H9 (cell line): ENCODE measurements around the gene ARID2. TPM values are rescaled to one million over a fixed set of nuclear protein-coding genes. Genes with fewer than 3 reads are reported as not detected.

Experiments
- DNase-seq: peaks from one replicate; pipeline ENCODE4 v3.0.0-alpha.2; 2017
- H2AFZ ChIP-seq: one replicate; pipeline ENCODE4 v1.6.1; 2013; ENCODE audit warnings: mild to moderate bottlenecking, low read length, control low read depth, moderate library complexity
- H2AK5ac ChIP-seq: 2 replicates; pipeline ENCODE4 v1.6.1; 2013; ENCODE audit warnings: low read length, control low read depth, mixed read lengths; ENCODE audit not compliant: insufficient read length
- H2BK120ac ChIP-seq: one replicate; pipeline ENCODE4 v1.6.1; 2013; ENCODE audit warnings: low read depth, mild to moderate bottlenecking, low read length, control low read depth, inconsistent platforms; ENCODE audit not compliant: poor library complexity, severe bottlenecking
- H2BK12ac ChIP-seq: 2 replicates; pipeline ENCODE4 v1.6.1; 2013; ENCODE audit warnings: low read length, control low read depth, mixed read lengths, low read depth; ENCODE audit not compliant: insufficient read length
- H2BK15ac ChIP-seq: 2 replicates; pipeline ENCODE4 v1.6.1; 2013; ENCODE audit warnings: low read depth, low read length, control low read depth
- H2BK20ac ChIP-seq: one replicate; pipeline ENCODE4 v1.6.1; 2013; ENCODE audit warnings: low read depth, mild to moderate bottlenecking, low read length, control low read depth, inconsistent platforms; ENCODE audit not compliant: poor library complexity, severe bottlenecking
- H2BK5ac ChIP-seq: 2 replicates; pipeline ENCODE4 v1.6.1; 2013; ENCODE audit warnings: low read length, control low read depth, mixed read lengths; ENCODE audit not compliant: insufficient read length
- H3K14ac ChIP-seq: 2 replicates; pipeline ENCODE4 v1.6.1; 2013; ENCODE audit warnings: low read length, control low read depth; ENCODE audit not compliant: insufficient read depth
- H3K18ac ChIP-seq: 2 replicates; pipeline ENCODE4 v1.6.1; 2013; ENCODE audit warnings: low read depth, mild to moderate bottlenecking, mixed read lengths, low read length, control low read depth; ENCODE audit not compliant: insufficient read length
- H3K23ac ChIP-seq: 2 replicates; pipeline ENCODE4 v1.6.1; 2013; ENCODE audit warnings: low read length, control low read depth, mixed read lengths, low read depth; ENCODE audit not compliant: insufficient read length
- H3K23me2 ChIP-seq: 2 replicates; pipeline ENCODE4 v1.6.1; 2013; ENCODE audit warnings: low read depth, mild to moderate bottlenecking, mixed read lengths, low read length, control low read depth; ENCODE audit not compliant: insufficient read length, poor library complexity, severe bottlenecking
- H3K27ac ChIP-seq: 2 replicates; pipeline ENCODE4 v1.5.1; 2013; ENCODE audit warnings: low read length, control low read depth, mixed read lengths, low read depth; ENCODE audit not compliant: insufficient read length
- H3K27me3 ChIP-seq: 2 replicates; pipeline ENCODE4 v1.6.1; 2013; ENCODE audit warnings: low read length, control low read depth, inconsistent platforms; ENCODE audit not compliant: insufficient read depth
- H3K4ac ChIP-seq: 2 replicates; pipeline ENCODE4 v1.6.1; 2013; ENCODE audit warnings: low read depth, mild to moderate bottlenecking, control low read depth, inconsistent platforms, low read length, moderate library complexity
- H3K4me1 ChIP-seq: 2 replicates; pipeline ENCODE4 v1.6.1; 2013; ENCODE audit warnings: low read length, control low read depth, inconsistent platforms; ENCODE audit not compliant: insufficient read depth
- H3K4me2 ChIP-seq: 2 replicates; pipeline ENCODE4 v1.6.1; 2013; ENCODE audit warnings: low read length, control low read depth, mixed read lengths; ENCODE audit not compliant: insufficient read length, insufficient read depth
- H3K56ac ChIP-seq: 2 replicates; pipeline ENCODE4 v1.6.1; 2013; ENCODE audit warnings: low read depth, mild to moderate bottlenecking, mixed read lengths, low read length, control low read depth; ENCODE audit not compliant: insufficient read length
- H3K79me1 ChIP-seq: 2 replicates; pipeline ENCODE4 v1.6.1; 2013; ENCODE audit warnings: low read depth, mild to moderate bottlenecking, moderate library complexity, low read length, control low read depth, inconsistent platforms; ENCODE audit not compliant: insufficient read depth, poor library complexity, severe bottlenecking
- H3K79me2 ChIP-seq: 2 replicates; pipeline ENCODE4 v1.6.1; 2013; ENCODE audit warnings: low read length, control low read depth, inconsistent platforms; ENCODE audit not compliant: insufficient read depth
- H3K9ac ChIP-seq: 2 replicates; pipeline ENCODE4 v1.6.1; 2013; ENCODE audit warnings: low read length, control low read depth, mixed read lengths; ENCODE audit not compliant: insufficient read length; ENCODE audit errors: extremely low read depth
- H3K9me3 ChIP-seq: one replicate; pipeline ENCODE4 v1.6.1; 2013; ENCODE audit warnings: low read depth, low read length, inconsistent platforms; ENCODE audit not compliant: control insufficient read depth
- H3T11ph ChIP-seq: one replicate; pipeline ENCODE4 v1.6.1; 2013; ENCODE audit warnings: mild to moderate bottlenecking, low read length, control low read depth, inconsistent platforms
- H4K20me1 ChIP-seq: one replicate; pipeline ENCODE4 v1.6.1; 2013; ENCODE audit not compliant: control insufficient read depth, insufficient read length, insufficient read depth
- H4K5ac ChIP-seq: 2 replicates; pipeline ENCODE4 v1.6.1; 2013; ENCODE audit warnings: low read depth, mild to moderate bottlenecking, mixed read lengths, low read length, control low read depth; ENCODE audit not compliant: insufficient read length
- H4K8ac ChIP-seq: replicated peaks from 2 replicates; pipeline ENCODE4 v1.6.1; 2013; ENCODE audit warnings: low read length, control low read depth, mixed read lengths, low read depth; ENCODE audit not compliant: insufficient read length
- H4K91ac ChIP-seq: 2 replicates; pipeline ENCODE4 v1.6.1; 2013; ENCODE audit warnings: low read depth, mild to moderate bottlenecking, moderate library complexity, mixed read lengths, low read length, control low read depth; ENCODE audit not compliant: insufficient read length
- H3K27ac Mint-ChIP-seq, 3 experiments: 2 replicates in 2 of 3; 3 replicates in 1 of 3; pipeline ENCODE4 v1.8.0; 2020 to 2021; ENCODE audit warnings: mixed read lengths in 3 of 3, mild to moderate bottlenecking in 1 of 3, moderate library complexity in 1 of 3
- H3K27me3 Mint-ChIP-seq: 2 replicates; pipeline ENCODE4 v1.8.0; 2021; ENCODE audit warnings: low read depth, mild to moderate bottlenecking, moderate library complexity, mixed read lengths
- H3K36me3 Mint-ChIP-seq, 3 experiments: 2 replicates in 2 of 3; 3 replicates in 1 of 3; pipeline ENCODE4 v1.8.0; 2020 to 2021; ENCODE audit warnings: low read depth in 3 of 3, mixed read lengths in 3 of 3; ENCODE audit not compliant: insufficient read depth in 1 of 3
- H3K4me1 Mint-ChIP-seq, 2 experiments: 2 replicates each; pipeline ENCODE4 v1.8.0; 2020; ENCODE audit warnings: mixed read lengths in 2 of 2
- H3K4me3 Mint-ChIP-seq, 2 experiments: 2 replicates in 1 of 2; 3 replicates in 1 of 2; pipeline ENCODE4 v1.8.0; 2020 to 2021; ENCODE audit warnings: mild to moderate bottlenecking in 2 of 2, mixed read lengths in 2 of 2, moderate library complexity in 1 of 2
- H3K9me3 Mint-ChIP-seq, 2 experiments: 2 replicates in 1 of 2; 3 replicates in 1 of 2; pipeline ENCODE4 v1.8.0; 2020; ENCODE audit warnings: mild to moderate bottlenecking in 2 of 2, mixed read lengths in 2 of 2, moderate library complexity in 1 of 2
- WGBS: extraction: QIAGEN DNeasy Blood & Tissue Kit; methylation state at CpG from one replicate; pipeline ENCODE4 v1.1.7; 2013; ENCODE audit warnings: missing lambda C conversion rate, low lambda C conversion rate, mixed read lengths; ENCODE audit not compliant: insufficient read length; ENCODE audit errors: extremely low coverage; 5-methylcytosine and 5-hydroxymethylcytosine counted together
- total RNA-seq: library from RNA; stranded (reverse); gene quantifications from 2 replicates; pipeline ENCODE4 v1.2.1, GENCODE V29; 2021
- TF ChIP-seq, protein P1 (sequence below): fragments of 200-600 bp; sonication (generic); conservative IDR thresholded peaks from 3 replicates; pipeline ENCODE4 v1.8.0; 2021; ENCODE audit warnings: antibody characterized with exemption, mild to moderate bottlenecking

The ARID2 gene
- total RNA-seq, 1 experiment from 2014 or later = 63.8 TPM

DNA sequence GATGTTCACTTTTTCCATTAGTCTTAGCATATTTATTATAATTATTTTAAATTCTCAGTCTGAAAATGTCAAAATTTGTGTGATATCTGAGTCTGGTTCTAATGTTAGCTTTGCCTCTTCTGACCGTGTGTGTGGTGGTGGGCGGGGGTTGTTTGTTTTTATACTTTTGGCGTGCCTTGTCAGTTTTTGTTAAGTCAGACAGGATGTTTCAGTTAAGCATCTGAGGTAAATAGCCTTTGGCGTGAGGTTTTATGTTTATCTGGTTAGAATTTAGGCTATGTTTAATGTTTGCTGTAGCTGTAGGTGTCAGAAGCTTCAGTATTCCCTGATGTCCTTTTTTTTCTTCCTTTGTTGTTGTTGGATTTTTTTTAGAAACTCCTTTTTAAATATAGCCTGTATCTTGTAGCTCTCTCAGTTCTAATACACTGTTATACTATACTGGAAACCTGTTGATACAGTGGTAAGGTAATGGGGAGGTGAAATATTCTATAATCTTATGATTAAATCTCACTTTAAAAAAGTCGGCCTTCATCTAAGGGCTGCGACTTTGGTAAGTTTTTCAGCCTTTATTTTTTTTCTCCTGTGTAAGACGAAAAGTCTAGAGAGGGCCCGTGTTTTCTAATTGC is 149.2 kb downstream of the ARID2 start:
- no peak overlapping the region for H3K14ac ChIP-seq
- H3K27me3 ChIP-seq = no peaks in the 10 kb centered on the region
- H2BK12ac ChIP-seq = no peak overlapping the region
- no peak overlapping the region for H2BK120ac ChIP-seq
- no peak overlapping the region for H3K4me2 ChIP-seq
- DNase-seq = no peak
- H3K27ac ChIP-seq = no peak overlapping the region
- no peak overlapping the region for H3K4me3 Mint-ChIP-seq
- H2BK5ac ChIP-seq = no peak overlapping the region
- no peak overlapping the region for H2BK15ac ChIP-seq
- no peaks in the 10 kb centered on the region for H3K27me3 Mint-ChIP-seq
- peaks cover 11 to 16% of the 10 kb centered on the region in 2 experiments for H3K4me1 Mint-ChIP-seq
- TF ChIP-seq, protein P1, sequence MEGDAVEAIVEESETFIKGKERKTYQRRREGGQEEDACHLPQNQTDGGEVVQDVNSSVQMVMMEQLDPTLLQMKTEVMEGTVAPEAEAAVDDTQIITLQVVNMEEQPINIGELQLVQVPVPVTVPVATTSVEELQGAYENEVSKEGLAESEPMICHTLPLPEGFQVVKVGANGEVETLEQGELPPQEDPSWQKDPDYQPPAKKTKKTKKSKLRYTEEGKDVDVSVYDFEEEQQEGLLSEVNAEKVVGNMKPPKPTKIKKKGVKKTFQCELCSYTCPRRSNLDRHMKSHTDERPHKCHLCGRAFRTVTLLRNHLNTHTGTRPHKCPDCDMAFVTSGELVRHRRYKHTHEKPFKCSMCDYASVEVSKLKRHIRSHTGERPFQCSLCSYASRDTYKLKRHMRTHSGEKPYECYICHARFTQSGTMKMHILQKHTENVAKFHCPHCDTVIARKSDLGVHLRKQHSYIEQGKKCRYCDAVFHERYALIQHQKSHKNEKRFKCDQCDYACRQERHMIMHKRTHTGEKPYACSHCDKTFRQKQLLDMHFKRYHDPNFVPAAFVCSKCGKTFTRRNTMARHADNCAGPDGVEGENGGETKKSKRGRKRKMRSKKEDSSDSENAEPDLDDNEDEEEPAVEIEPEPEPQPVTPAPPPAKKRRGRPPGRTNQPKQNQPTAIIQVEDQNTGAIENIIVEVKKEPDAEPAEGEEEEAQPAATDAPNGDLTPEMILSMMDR = no peak
- no peak overlapping the region for H3K4ac ChIP-seq
- peaks cover 36 to 60% (median 60%) of the 10 kb centered on the region in 3 experiments for H3K36me3 Mint-ChIP-seq
- no peak overlapping the region for H2AFZ ChIP-seq
- no peak overlapping the region for H2AK5ac ChIP-seq
- peaks cover 3 to 4% of the 10 kb centered on the region in 2 experiments; a peak in 2 of 5 replicates for H3K9me3 Mint-ChIP-seq
- H3T11ph ChIP-seq = no peak overlapping the region
- no peaks in the 10 kb centered on the region for H3K79me1 ChIP-seq
- H4K5ac ChIP-seq = no peak overlapping the region
- no peak overlapping the region for H3K56ac ChIP-seq
- H3K9ac ChIP-seq = no peak overlapping the region
- H3K4me1 ChIP-seq = no peaks in the 10 kb centered on the region; the same call in 1 of the 2 replicates
- no peaks in the 10 kb centered on the region for H3K23me2 ChIP-seq
- H3K79me2 ChIP-seq = no peaks in the 10 kb centered on the region
- H4K8ac ChIP-seq = no peak overlapping the region
- H3K9me3 ChIP-seq = no peaks in the 10 kb centered on the region
- WGBS = no CpG with 5 or more reads among the region's 8 CpGs
- H3K23ac ChIP-seq = no peak overlapping the region
- H4K20me1 ChIP-seq = no peaks in the 10 kb centered on the region
- H4K91ac ChIP-seq = no peak overlapping the region
- no peak overlapping the region for H2BK20ac ChIP-seq
- H3K18ac ChIP-seq = no peak overlapping the region
- H3K27ac Mint-ChIP-seq = peak overlapping the region; percentile 25 to 78 (median 76); a peak in 3 of 7 replicates
